Measurements from ENCODE around the gene AADAC. TPM values are rescaled to one million over a fixed set of nuclear protein-coding genes. Genes with fewer than 3 reads are reported as not detected.
"Not testable (repeated sequence)": the region's sequence is repeated elsewhere in the genome, so short reads cannot be mapped to it uniquely, and the experiment has no call there.

AADAC gene, protein sequence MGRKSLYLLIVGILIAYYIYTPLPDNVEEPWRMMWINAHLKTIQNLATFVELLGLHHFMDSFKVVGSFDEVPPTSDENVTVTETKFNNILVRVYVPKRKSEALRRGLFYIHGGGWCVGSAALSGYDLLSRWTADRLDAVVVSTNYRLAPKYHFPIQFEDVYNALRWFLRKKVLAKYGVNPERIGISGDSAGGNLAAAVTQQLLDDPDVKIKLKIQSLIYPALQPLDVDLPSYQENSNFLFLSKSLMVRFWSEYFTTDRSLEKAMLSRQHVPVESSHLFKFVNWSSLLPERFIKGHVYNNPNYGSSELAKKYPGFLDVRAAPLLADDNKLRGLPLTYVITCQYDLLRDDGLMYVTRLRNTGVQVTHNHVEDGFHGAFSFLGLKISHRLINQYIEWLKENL
- not detected for total RNA-seq

DNA sequence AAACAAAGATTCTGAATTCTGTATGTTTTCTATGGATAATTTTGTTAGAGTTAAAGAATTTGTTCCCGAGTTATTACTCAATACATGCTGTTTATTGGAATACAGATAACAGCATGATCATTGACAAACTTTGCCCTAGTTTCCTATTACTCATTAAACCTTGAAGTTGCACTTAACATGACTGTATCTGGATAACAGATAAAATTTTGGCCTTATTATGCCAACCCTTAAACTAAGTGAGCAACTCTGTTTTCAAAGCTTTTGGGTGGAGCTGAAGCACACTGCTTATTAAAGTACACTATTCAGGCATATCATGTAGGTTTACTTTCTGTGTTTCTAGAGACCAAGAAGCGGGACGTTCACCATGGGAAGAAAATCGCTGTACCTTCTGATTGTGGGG is at the start of gene AADAC:
AADAC (plus strand) TSS at position 318 of the 400 bp plus-strand sequence; CDS start at position 365, 47 bp downstream.
- Mint-ChIP-seq H3K27ac (no peak within 1 kb of the TSS), H3K27me3 (peaks cover 0 to 18% of the 10 kb centered on the region in 2 donors), H3K9me3 (no peaks in the 10 kb centered on the region), H3K4me1 (ENCODE audit: low read depth in 2 of 2) (no peaks in the 10 kb centered on the region), H3K4me3 (no peak within 1 kb of the TSS), H3K36me3 (no peaks in the 10 kb centered on the region)
- DNase-seq (ENCODE audit: low spot score) (no peak), ATAC-seq (no peak)

DNA sequence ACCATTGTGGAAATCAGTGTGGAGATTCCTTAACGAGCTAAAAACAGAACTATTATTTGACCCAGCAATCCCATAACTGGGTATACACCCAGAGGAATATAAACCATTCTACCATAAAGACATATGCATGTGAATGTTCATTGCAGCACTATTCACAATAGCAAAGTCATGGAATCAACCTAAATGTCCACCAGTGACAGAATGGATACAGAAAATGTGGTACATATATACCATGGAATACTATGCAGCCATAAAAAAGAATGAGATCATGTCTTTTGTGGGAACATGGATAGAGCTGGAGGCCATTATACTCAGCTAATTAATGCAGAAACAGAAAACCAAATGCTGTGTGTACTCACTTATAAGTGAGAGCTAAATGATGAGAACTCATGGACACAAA is 49.2 kb upstream of the AADAC start:
- not testable (repeated sequence) for H3K4me3 Mint-ChIP-seq; DNase-seq (ENCODE audit: low spot score); H3K36me3 Mint-ChIP-seq; H3K4me1 Mint-ChIP-seq (ENCODE audit: low read depth in 2 of 2); ATAC-seq; H3K27me3 Mint-ChIP-seq; H3K27ac Mint-ChIP-seq; H3K9me3 Mint-ChIP-seq

DNA sequence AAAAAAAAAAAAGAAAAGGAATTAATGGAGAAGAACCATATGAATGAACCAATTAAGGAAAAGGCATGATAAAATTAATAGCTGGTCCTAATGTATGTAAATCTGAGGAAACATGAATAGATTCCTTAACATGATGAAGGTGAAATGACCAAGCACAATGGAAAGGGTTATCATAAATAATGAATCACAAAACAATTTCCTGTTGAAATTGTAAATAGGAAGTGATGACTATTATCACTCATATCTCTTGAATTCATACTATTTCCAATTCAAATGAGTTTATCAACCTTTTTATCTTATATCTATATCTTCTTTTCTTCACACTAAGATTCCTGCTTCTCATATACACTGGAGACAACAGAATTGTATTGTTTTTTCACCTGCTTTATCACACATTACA is 48.2 kb upstream of the AADAC start:
- H3K27me3 Mint-ChIP-seq: peaks cover 0 to 7% of the 10 kb centered on the region in 2 donors
- H3K4me1 Mint-ChIP-seq (ENCODE audit: low read depth in 2 of 2): no peaks in the 10 kb centered on the region
- no peak for DNase-seq (ENCODE audit: low spot score)
- H3K4me3 Mint-ChIP-seq: no peak overlapping the region
- ATAC-seq: no peak
- no peaks in the 10 kb centered on the region for H3K36me3 Mint-ChIP-seq
- H3K9me3 Mint-ChIP-seq: no peaks in the 10 kb centered on the region
- no peak overlapping the region for H3K27ac Mint-ChIP-seq

DNA sequence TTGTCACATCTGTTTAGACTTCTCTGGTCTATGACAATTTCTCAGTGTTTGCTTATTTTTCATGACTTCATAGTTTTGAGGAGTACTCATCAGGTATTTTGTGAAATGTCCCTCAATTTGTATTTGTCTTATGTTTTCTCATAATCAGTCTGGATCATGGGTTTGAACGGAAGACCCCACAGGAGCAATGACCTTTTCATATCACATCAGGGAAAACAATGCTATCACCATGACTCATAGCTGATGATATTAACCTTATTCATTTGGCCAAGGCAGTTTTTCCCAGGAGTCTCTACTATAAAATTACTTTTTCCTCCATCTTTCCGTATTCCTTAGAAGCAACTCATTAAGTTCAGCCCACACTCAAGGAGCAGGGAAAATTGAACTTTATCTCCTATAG is 47.5 kb upstream of the AADAC start:
- DNase-seq (ENCODE audit: low spot score) (no peak), ATAC-seq (no peak)
- peaks cover 0 to 7% of the 10 kb centered on the region in 2 donors for H3K27me3 Mint-ChIP-seq
- H3K4me3 Mint-ChIP-seq: no peak overlapping the region
- no peak overlapping the region for H3K27ac Mint-ChIP-seq
- H3K36me3 Mint-ChIP-seq: no peaks in the 10 kb centered on the region
- no peaks in the 10 kb centered on the region for H3K4me1 Mint-ChIP-seq (ENCODE audit: low read depth in 2 of 2)
- no peaks in the 10 kb centered on the region for H3K9me3 Mint-ChIP-seq

DNA sequence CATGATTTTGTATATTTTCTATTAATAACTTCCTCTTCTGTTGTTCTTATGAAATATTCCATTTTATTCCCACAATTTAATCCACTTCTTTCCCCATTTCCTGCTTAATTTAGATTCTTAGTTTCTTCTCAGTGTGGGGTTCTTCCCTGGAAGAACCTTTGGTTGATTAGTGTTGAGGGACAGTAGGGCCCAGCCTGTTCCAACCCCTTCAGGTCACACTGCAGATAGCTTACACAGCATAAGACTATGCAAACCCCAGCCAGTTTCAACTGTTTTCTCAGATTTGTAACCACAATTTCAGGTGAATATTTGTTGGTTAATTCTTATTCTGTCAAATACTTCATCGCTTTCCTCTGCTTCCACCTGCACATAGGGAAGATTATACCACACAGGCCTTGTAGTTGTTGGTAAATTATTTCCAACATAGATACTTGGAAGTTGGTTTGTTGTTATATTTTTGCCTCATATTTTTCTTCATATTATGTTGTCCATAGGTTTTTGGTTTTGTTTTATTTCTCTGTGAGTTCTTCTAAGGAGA is 45.5 kb upstream of the AADAC start:
- no peak overlapping the region for H3K27ac Mint-ChIP-seq
- DNase-seq (ENCODE audit: low spot score) (no peak), ATAC-seq (no peak)
- H3K4me1 Mint-ChIP-seq (ENCODE audit: low read depth in 2 of 2): no peaks in the 10 kb centered on the region
- H3K4me3 Mint-ChIP-seq: no peak overlapping the region
- no peaks in the 10 kb centered on the region for H3K36me3 Mint-ChIP-seq
- H3K9me3 Mint-ChIP-seq: no peaks in the 10 kb centered on the region
- H3K27me3 Mint-ChIP-seq: peaks cover 0 to 7% of the 10 kb centered on the region in 2 donors

DNA sequence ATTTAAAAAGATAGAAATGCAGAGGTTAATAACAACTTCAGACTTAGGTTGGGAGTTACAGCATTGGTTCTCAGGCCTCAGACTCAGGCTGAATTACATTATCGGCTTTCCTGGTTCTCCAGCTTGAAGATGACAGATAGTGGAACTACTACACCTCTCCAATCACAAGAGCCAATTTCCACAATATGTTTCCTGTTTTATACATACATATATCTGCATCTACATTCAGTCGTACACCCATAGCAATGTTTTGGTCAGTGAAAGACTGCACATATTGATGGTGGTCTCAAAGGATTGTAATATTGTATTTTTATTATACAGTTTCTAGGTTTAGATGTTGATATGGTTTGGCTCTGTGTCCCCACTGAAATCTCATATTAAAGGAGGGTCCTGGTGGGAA is 44.7 kb upstream of the AADAC start:
- H3K4me3 Mint-ChIP-seq: no peak overlapping the region

DNA sequence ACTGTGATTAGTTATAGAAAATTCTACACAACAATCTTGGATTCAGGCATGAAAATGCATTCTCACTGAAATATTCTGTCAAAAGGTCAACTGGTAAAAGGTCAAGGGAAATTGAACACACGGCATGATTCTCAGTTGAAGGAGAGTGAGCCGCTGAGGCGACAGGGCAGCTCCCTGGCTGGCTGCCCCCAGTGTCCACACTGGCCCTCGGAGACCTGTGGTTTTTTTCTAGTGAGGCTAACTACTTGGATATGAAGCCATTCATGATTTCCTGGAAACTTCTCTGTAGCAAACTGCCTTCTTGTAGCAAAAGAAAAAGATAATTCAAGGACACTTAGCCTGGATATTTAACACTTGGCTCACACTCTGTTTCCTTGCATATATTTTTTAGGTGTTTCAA is 43.0 kb upstream of the AADAC start:
- Mint-ChIP-seq H3K4me3 (no peak overlapping the region), H3K27ac (no peak overlapping the region), H3K27me3 (peaks cover 0 to 15% of the 10 kb centered on the region in 2 donors), H3K36me3 (no peaks in the 10 kb centered on the region), H3K4me1 (ENCODE audit: low read depth in 2 of 2) (no peaks in the 10 kb centered on the region), H3K9me3 (no peaks in the 10 kb centered on the region)
- ATAC-seq (no peak), DNase-seq (ENCODE audit: low spot score) (no peak)

More for the DNA sequence above, 44.7 kb upstream of the AADAC start:
- Mint-ChIP-seq H3K27me3 (peaks cover 0 to 11% of the 10 kb centered on the region in 2 donors), H3K9me3 (no peaks in the 10 kb centered on the region), H3K36me3 (no peaks in the 10 kb centered on the region), H3K27ac (no peak overlapping the region), H3K4me1 (ENCODE audit: low read depth in 2 of 2) (no peaks in the 10 kb centered on the region)
- no peak for DNase-seq (ENCODE audit: low spot score)
- ATAC-seq: no peak

DNA sequence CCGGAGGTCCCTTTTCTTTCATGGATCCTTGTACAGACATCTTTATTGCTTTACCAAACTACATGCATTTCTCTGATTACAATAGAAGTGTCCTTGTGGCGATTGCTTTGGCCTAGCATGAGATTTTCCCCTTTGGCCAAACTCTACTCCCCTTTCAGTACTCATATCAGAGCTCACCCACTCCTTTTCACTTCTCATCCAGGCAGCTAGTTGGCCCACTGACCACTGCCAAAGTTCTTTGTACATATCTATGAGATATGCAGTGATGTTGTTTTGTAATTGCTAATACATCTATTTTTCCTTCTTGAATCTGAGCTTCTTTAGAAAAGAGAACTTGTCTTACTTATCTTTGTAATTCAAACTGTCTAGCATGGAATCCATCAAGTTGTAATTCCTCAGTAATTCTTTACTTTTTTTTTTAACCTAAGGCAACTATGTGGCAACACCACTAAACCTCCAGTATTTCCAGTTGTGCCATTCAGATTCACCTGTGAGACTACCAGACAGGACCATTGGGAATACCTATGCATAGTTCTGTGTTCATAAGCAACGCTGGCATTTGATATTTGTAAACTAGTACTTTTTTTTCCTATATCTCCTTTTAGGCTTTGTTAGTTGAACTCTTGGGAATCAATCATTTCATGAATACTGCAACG is 41.0 kb upstream of the AADAC start:
- Mint-ChIP-seq H3K27ac (no peak overlapping the region), H3K36me3 (no peaks in the 10 kb centered on the region), H3K4me3 (no peak overlapping the region), H3K27me3 (peaks cover 0 to 9% of the 10 kb centered on the region in 2 donors), H3K4me1 (ENCODE audit: low read depth in 2 of 2) (no peaks in the 10 kb centered on the region), H3K9me3 (no peaks in the 10 kb centered on the region)
- ATAC-seq (no peak), DNase-seq (ENCODE audit: low spot score) (no peak)

DNA sequence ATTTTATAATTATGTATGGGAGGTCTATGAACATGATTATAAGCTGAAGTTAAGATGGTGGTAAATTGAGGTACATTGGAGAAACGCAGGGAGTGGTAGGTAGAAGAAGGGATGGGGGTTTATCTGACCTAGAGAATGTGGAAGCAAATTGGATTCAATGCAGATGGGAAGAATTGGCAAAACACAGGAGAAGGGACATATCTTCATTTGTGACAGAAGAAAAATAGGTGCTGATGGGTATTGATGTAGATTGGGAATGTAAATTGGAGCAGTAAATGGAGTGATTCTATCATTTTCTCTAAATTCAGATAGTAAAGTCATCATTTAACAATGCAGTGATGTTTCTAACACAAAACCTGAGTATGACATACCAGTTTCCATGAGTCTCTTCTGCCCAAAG is 39.7 kb upstream of the AADAC start:
- DNase-seq (ENCODE audit: low spot score): no peak
- no peak for ATAC-seq

DNA sequence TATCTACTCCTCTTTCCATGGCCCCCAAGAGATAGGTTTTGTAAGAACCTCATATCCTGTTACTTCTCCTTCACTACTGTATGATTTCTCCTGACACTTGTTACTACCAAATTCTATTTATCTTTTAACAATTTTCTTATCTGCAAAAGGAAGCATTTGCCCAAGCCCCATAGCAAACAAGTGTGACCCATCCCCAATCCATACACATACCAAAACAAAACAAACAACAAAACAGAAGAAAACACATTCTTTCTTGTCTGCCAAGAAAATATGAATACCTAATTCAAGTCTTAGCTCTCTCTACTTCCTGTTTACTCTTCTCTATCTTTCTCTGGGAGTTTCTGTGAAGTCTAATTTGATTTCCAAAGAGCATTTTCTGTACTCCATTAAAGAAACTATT is 39.0 kb upstream of the AADAC start:
- Mint-ChIP-seq H3K9me3 (no peaks in the 10 kb centered on the region), H3K4me1 (ENCODE audit: low read depth in 2 of 2) (no peaks in the 10 kb centered on the region), H3K4me3 (no peak overlapping the region), H3K27ac (no peak overlapping the region), H3K36me3 (no peaks in the 10 kb centered on the region), H3K27me3 (peaks cover 2 to 19% of the 10 kb centered on the region in 2 donors)
- no peak for DNase-seq (ENCODE audit: low spot score)
- ATAC-seq: no peak

More for the DNA sequence above, 39.7 kb upstream of the AADAC start:
- Mint-ChIP-seq H3K27ac (no peak overlapping the region), H3K27me3 (peaks cover 0 to 19% of the 10 kb centered on the region in 2 donors), H3K9me3 (no peaks in the 10 kb centered on the region), H3K4me1 (ENCODE audit: low read depth in 2 of 2) (no peaks in the 10 kb centered on the region), H3K4me3 (no peak overlapping the region), H3K36me3 (no peaks in the 10 kb centered on the region)

DNA sequence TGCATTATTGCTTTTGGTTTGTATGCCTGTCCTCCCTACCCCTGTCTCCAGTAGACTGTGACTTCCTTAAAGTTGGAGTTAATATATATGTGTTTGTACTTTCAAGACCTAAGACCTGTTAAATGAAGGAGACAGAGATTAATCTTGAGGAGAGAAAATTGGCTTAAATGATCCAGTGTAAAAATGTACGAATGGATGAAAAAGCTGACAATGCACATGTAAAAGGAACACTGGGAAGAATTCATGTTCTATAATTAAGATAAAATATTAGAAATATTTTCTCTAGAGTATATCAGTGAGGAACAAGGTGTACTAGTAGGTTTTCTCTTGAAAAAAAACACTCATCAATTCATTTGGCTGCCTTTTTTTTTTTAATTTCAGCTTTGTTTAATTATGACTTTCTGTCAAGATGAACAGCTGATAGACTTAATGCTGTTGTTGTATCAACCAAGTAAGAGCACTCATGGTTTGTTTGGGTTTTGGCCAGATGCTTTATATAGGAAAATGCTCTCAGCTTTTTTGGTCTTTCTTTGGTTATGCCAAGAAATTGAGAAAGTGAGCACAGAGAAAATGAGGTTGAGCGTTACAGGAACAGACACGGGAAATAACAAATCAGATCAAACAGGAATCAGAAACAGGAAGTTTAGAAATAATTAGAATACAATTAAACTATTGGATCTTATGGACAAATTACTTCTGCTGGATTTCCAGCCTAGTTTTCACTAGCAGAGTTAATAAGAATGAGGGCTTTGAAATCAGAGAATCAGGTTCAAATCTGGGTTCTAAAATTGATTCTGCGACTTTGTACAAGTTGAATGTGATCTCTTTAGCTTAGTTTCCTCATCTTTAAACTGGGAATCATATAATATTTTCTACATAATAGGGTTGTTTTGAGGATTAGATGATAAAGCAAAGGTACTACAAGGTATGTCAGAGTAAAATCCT is 38.3 kb upstream of the AADAC start:
- Mint-ChIP-seq H3K27ac (no peak overlapping the region), H3K4me3 (no peak overlapping the region), H3K27me3 (peaks cover 4 to 19% of the 10 kb centered on the region in 2 donors), H3K36me3 (no peaks in the 10 kb centered on the region), H3K4me1 (ENCODE audit: low read depth in 2 of 2) (no peaks in the 10 kb centered on the region), H3K9me3 (no peaks in the 10 kb centered on the region)
- DNase-seq (ENCODE audit: low spot score) (no peak), ATAC-seq (no peak)

DNA sequence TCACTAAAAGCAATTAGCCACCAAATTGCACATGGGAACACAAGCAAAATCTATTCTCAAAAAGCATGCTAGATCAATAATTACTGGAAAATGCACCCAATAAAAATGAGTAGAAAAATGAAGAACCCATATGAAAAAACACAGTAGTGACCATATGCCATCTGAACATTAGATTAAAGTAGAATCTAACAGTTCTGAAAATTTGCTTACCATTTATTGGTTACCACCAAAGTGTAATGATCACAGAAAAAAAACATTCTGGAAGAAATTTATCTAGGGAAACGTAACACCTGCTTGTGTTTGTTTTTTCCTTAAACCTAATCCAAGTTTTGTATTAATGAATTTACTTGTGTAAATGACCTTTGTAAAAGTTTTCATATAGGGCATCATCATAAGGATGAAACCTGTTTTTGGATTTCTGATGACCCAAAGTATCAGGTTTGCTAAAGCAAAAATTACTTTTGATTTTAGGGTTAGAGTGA is 37.6 kb upstream of the AADAC start:
- Mint-ChIP-seq H3K9me3 (no peaks in the 10 kb centered on the region), H3K36me3 (no peaks in the 10 kb centered on the region), H3K4me3 (no peak overlapping the region), H3K4me1 (ENCODE audit: low read depth in 2 of 2) (no peaks in the 10 kb centered on the region), H3K27me3 (peaks cover 4 to 19% of the 10 kb centered on the region in 2 donors), H3K27ac (no peak overlapping the region)
- DNase-seq (ENCODE audit: low spot score): no peak
- ATAC-seq: no peak

DNA sequence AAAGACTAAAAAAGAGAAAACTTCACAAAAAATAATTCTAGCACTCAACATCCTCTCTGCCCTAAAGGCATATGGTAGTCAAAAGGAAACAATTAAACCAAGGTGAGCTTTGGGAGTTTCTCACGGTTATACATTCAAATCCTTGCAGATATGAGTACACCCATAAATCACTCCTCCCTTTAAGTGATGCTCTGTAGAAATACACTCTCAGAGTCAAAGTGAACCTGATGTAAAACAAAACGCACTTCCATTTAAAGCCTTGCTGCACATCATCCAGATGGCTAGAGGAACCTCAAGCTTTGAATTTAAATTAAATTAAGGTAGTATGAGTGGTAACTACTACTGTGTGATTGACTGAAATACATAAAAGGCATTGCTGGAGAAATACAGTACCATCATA is 36.0 kb upstream of the AADAC start:
- no peaks in the 10 kb centered on the region for H3K4me1 Mint-ChIP-seq (ENCODE audit: low read depth in 2 of 2)
- H3K9me3 Mint-ChIP-seq: no peaks in the 10 kb centered on the region
- no peak for ATAC-seq
- no peak overlapping the region for H3K27ac Mint-ChIP-seq
- no peak overlapping the region for H3K4me3 Mint-ChIP-seq
- H3K27me3 Mint-ChIP-seq: peaks cover 4 to 19% of the 10 kb centered on the region in 2 donors
- no peak for DNase-seq (ENCODE audit: low spot score)
- H3K36me3 Mint-ChIP-seq: no peaks in the 10 kb centered on the region
